Prostate gland (tissue), 2 donors: Measurements from ENCODE around the gene STRADB.

Experiments used
- POLR2A ChIP-seq: fragments of 450-650 bp; IDR thresholded peaks from one replicate; pipeline ENCODE4 v1.6.1; 2016; ENCODE audit warnings: antibody characterized with exemption, mild to moderate bottlenecking
- TF ChIP-seq, protein P1 (sequence below), 4 experiments: fragments of 200-600 bp in 2 of 4; fragments of 450-650 bp in 2 of 4; sonication (generic) in 2 of 4; IDR thresholded peaks; 1 replicate in 3 of 4; 2 replicates in 1 of 4; pipeline ENCODE4 v1.5.1; 2016 to 2019; ENCODE audit warnings: antibody characterized with exemption in 4 of 4, mild to moderate bottlenecking in 2 of 4, moderate library complexity in 2 of 4

DNA sequence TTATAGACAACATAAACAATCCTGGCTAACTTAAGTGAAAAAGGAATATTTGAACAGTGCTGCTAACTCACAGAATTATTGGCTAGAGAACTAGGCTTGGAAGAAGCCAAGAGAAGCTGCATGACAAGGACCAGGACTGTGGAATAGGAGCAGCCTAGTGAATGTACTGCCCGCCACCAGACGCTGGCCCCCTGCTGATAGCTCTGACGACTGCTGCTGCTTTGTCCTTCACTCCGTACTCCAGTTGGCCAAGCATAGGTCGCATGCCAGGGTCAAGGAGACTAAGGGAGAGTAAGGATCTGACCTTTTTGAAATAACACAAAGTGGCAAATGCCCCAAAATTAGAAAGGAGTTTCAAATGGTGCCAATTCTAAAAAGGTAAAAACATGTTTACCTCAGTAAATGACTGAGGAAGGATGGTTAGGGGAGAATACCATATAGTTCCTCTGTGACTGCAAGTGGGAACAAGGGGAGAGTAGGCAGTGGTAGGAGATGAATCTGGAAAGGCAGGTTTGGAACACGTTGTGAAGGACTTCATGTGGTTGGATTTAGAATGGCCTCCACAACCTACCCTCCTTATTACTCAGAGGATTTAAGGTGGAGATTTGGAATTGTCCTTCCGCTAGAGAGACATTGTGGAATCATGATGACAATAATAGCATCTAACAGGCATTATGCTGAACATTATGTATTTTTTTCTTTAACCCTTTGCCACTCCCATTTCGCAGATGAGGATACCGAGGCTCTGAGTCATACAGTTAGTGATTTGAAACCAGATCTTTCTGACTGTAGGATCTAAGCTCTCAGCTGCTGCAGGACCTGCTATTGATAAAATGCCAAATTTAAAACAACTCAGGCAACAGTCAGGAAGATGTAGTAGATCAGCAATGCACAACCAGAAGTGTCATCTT, 19.5 kb downstream of the STRADB start:
- TF ChIP-seq, protein P1, sequence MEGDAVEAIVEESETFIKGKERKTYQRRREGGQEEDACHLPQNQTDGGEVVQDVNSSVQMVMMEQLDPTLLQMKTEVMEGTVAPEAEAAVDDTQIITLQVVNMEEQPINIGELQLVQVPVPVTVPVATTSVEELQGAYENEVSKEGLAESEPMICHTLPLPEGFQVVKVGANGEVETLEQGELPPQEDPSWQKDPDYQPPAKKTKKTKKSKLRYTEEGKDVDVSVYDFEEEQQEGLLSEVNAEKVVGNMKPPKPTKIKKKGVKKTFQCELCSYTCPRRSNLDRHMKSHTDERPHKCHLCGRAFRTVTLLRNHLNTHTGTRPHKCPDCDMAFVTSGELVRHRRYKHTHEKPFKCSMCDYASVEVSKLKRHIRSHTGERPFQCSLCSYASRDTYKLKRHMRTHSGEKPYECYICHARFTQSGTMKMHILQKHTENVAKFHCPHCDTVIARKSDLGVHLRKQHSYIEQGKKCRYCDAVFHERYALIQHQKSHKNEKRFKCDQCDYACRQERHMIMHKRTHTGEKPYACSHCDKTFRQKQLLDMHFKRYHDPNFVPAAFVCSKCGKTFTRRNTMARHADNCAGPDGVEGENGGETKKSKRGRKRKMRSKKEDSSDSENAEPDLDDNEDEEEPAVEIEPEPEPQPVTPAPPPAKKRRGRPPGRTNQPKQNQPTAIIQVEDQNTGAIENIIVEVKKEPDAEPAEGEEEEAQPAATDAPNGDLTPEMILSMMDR (IDR thresholded peaks at IDR 0.05) = no peak
- no peak for TF ChIP-seq POLR2A
